T-cell (primary cell): ENCODE data around the gene MED1. TPM values are rescaled to one million over a fixed set of nuclear protein-coding genes. Genes with fewer than 3 reads are reported as not detected.

Experiments
- ATAC-seq, 4 experiments: fragments of 200-7000 bp in 3 of 4; fragments of 150-1000 bp in 1 of 4; cut with Tn5 transposase; replicated peaks in 1 of 4; 1 replicate in 3 of 4; 2 replicates in 1 of 4; pipeline ENCODE4 v1.10.0; 2021; ENCODE audit warnings: moderate library complexity in 3 of 4, mild to moderate bottlenecking in 2 of 4, moderate number of reproducible peaks in 1 of 4
- CTCF ChIA-PET, 2 donors: fragments of 300-600 bp; sonication (Branson Sonifier 250); formaldehyde crosslinking; loops; one replicate each; lab custom pipeline; 2022; ENCODE audit warnings: antibody characterized with exemption in 2 of 2; lab: Charles Lee
- POLR2A ChIA-PET, 2 donors: fragments of 300-600 bp; sonication (Branson Sonifier 250); formaldehyde crosslinking; loops; one replicate each; lab custom pipeline; 2022; ENCODE audit warnings: antibody characterized with exemption in 2 of 2; lab: Charles Lee
- DNase-seq, 35 experiments: peaks; one replicate each; pipeline versions ENCODE4 v3.0.0 to v3.0.0-alpha.2; 2013 to 2023
- H3K27ac ChIP-seq: one replicate; pipeline ENCODE4 v1.5.1; 2013; ENCODE audit warnings: low read length
- H3K27me3 ChIP-seq, 2 experiments: replicated peaks in 1 of 2; 1 replicate in 1 of 2; 2 replicates in 1 of 2; pipeline versions ENCODE4 v1.6.1 to v1.7.0; 2013; ENCODE audit warnings: low read length in 1 of 2, mixed read lengths in 1 of 2; ENCODE audit not compliant: control insufficient read depth in 2 of 2, insufficient read depth in 2 of 2; ENCODE audit errors: extremely low read depth in 1 of 2
- H3K36me3 ChIP-seq, 2 donors: 1 replicate in 1 of 2; 2 replicates in 1 of 2; pipeline versions ENCODE4 v1.6.1 to v1.7.0; 2013; ENCODE audit warnings: low read length in 1 of 2; ENCODE audit not compliant: control insufficient read depth in 2 of 2, insufficient read depth in 1 of 2; ENCODE audit errors: extremely low read depth in 1 of 2
- H3K4me1 ChIP-seq, 2 experiments: 1 replicate in 1 of 2; 2 replicates in 1 of 2; pipeline versions ENCODE4 v1.6.1 to v1.7.0; 2013; ENCODE audit warnings: low read length in 2 of 2, mixed read lengths in 1 of 2; ENCODE audit not compliant: insufficient read depth in 2 of 2, control insufficient read depth in 1 of 2; ENCODE audit errors: extremely low read depth in 1 of 2
- H3K4me3 ChIP-seq, 2 donors: 1 replicate in 1 of 2; 2 replicates in 1 of 2; pipeline versions ENCODE4 v1.5.1 to v1.7.0; 2013; ENCODE audit warnings: mild to moderate bottlenecking in 2 of 2, low read length in 1 of 2, moderate library complexity in 1 of 2; ENCODE audit not compliant: control insufficient read depth in 1 of 2; ENCODE audit errors: extremely low read depth in 1 of 2
- H3K9me3 ChIP-seq: 2 replicates; pipeline ENCODE4 v1.7.0; 2013
- H3K27ac Mint-ChIP-seq, 2 donors: one replicate each; pipeline ENCODE4 v1.8.0; 2020 to 2021; ENCODE audit warnings: mild to moderate bottlenecking in 2 of 2, mixed read lengths in 2 of 2
- H3K27me3 Mint-ChIP-seq, 2 donors: one replicate each; pipeline ENCODE4 v1.8.0; 2021 to 2022; ENCODE audit warnings: mixed read lengths in 2 of 2
- H3K36me3 Mint-ChIP-seq: one replicate; pipeline ENCODE4 v1.8.0; 2021; ENCODE audit warnings: mixed read lengths
- H3K4me1 Mint-ChIP-seq, 3 donors: one replicate each; pipeline ENCODE4 v1.8.0; 2020 to 2022; ENCODE audit warnings: mixed read lengths in 3 of 3, mild to moderate bottlenecking in 1 of 3
- H3K4me3 Mint-ChIP-seq, 3 donors: one replicate each; pipeline ENCODE4 v1.8.0; 2020 to 2022; ENCODE audit warnings: mild to moderate bottlenecking in 3 of 3, mixed read lengths in 3 of 3, moderate library complexity in 3 of 3
- H3K9me3 Mint-ChIP-seq, 3 donors: one replicate each; pipeline ENCODE4 v1.8.0; 2020 to 2022; ENCODE audit warnings: mixed read lengths in 3 of 3
- WGBS: methylation state at CpG from one replicate; pipeline ENCODE4 v1.1.5; 2013; ENCODE audit warnings: missing lambda C conversion rate; ENCODE audit not compliant: insufficient coverage; 5-methylcytosine and 5-hydroxymethylcytosine counted together
- total RNA-seq, 35 experiments: library from RNA in 6 of 35; stranded (reverse) in 6 of 35; fragments of 120-200 nt in 1 of 35; gene quantifications; one replicate each; pipeline versions ENCODE4 v1.2.1 to v1.2.4 and lab custom pipeline; 2013 to 2026

MED1 gene
- total RNA-seq, 5 donors from 2014 or later (not counting 1 experiment from before 2014, with no cell fraction given), result 41.4 to 55.6 (median 52.6) TPM

DNA sequence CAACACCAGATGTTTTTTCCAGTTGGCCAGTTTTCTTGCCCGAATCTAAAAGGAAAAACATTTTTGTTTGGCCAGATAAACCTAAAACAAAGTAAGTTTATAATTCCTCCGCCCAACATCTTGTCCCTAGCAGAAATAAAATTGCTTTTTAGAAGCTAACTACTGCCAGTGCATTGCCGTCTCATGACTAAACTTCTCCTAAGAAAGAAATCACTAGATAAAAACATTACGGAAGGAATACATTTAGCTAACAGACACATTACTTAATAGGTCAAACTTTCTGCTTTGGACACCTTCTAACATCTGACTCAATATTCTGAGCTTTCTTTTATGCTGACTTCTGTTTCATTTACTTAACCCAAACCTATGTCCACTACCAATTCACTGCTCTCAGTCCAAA, 85.8 kb downstream of the MED1 start:
- Mint-ChIP-seq H3K27ac (no peak overlapping the region), H3K4me3 (no peak overlapping the region), H3K36me3 (no peaks in the 10 kb centered on the region), H3K27me3 (no peaks in the 10 kb centered on the region), H3K9me3 (no peaks in the 10 kb centered on the region), H3K4me1 (peaks cover 26 to 27% (median 27%) of the 10 kb centered on the region in 3 donors)
- ChIA-PET POLR2A (no interaction called here), CTCF (no interaction called here)
- WGBS, result 92% methylated on average over 2 of the region's 4 CpGs
- no peak overlapping the region for H3K4me3 ChIP-seq
- DNase-seq, result no peak
- H3K36me3 ChIP-seq, result peaks cover 0 to 2% of the 10 kb centered on the region in 2 donors
- no peaks in the 10 kb centered on the region for H3K4me1 ChIP-seq
- ATAC-seq, result no peak
- H3K27ac ChIP-seq, result no peak overlapping the region
- no peaks in the 10 kb centered on the region for H3K9me3 ChIP-seq
- H3K27me3 ChIP-seq, result no peaks in the 10 kb centered on the region

DNA sequence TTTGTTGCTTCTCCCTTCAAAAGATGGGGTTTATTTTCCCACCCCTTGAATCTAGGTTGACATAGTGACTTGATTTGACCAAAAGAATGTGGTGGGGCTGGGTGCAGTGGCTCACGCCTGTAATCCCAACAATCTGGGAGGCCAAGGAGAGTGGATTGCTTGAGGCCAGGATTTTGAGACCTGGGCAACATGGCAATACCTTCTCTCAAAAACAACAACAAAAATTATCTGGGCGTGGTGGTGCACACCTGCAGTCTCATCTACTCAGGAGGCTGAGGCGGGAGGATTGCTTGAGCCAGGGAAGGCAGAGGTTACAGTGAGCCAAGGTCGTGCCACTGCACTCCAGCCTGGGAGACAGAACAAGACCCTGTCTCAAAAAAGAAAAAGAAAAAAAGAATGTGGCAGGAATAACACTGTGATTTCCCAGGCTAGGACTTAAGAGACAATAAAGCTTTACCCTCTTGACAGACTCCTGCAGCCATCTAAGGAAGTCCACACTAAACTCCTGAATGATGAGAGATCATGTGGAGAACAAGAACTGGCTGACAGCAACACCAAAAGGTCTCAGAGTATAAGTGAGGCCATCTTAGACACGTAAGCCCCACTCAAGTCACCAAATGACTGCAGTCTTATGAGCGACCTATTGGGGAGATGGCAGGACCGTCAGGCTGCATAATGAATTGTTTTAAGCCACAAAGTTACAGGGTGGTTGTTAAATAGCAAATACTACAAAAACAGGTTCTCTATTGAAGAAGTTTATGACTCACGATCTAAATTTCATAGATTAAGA, 86.6 kb downstream of the MED1 start:
- POLR2A ChIA-PET, result no interaction called here
- 93% methylated on average over 3 of the region's 8 CpGs for WGBS
- H3K4me3 ChIP-seq, result no peak overlapping the region

DNA sequence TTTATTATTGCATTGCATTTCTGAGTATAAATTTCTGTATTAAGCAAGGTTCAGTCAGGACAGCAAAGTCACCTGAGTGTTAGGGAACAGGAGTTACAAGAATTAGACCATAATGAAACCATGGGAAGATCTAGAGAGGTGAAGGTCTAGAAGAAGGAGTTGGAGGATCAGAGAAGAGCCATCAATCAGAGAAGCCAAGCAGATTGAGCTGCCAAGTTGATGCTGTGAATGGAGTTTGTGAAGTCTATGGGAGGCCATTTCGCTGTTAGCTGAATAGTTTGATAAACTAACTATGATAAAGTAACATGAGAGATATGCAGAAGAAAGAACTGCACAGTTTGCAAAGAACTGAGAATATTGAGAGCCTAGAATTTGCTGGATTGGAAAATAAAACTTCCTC, 90.0 kb downstream of the MED1 start:
- CTCF ChIA-PET, result no interaction called here
- H3K4me3 ChIP-seq, result no peak overlapping the region
- H3K27ac ChIP-seq, result no peak overlapping the region
- WGBS, result no CpG with 5 or more reads among the region's 1 CpG
- Mint-ChIP-seq H3K36me3 (peaks cover 7% of the 10 kb centered on the region), H3K27me3 (no peaks in the 10 kb centered on the region), H3K4me3 (no peak overlapping the region), H3K27ac (peak overlapping the region in 1 of 2 donors; percentile 11), H3K9me3 (no peaks in the 10 kb centered on the region), H3K4me1 (peaks cover 22 to 30% (median 27%) of the 10 kb centered on the region in 3 donors)
- DNase-seq, result no peak
- no peaks in the 10 kb centered on the region for H3K9me3 ChIP-seq
- no peak for ATAC-seq
- no peaks in the 10 kb centered on the region for H3K36me3 ChIP-seq
- no peaks in the 10 kb centered on the region for H3K27me3 ChIP-seq
- H3K4me1 ChIP-seq, result no peaks in the 10 kb centered on the region
- POLR2A ChIA-PET, result no interaction called here

More for the DNA sequence above, 86.6 kb downstream of the MED1 start:
- no peaks in the 10 kb centered on the region for H3K9me3 Mint-ChIP-seq
- DNase-seq (no peak), ATAC-seq (no peak)
- H3K36me3 Mint-ChIP-seq, result no peaks in the 10 kb centered on the region
- H3K9me3 ChIP-seq, result no peaks in the 10 kb centered on the region
- H3K27me3 ChIP-seq, result no peaks in the 10 kb centered on the region
- no peaks in the 10 kb centered on the region for H3K36me3 ChIP-seq
- H3K4me1 ChIP-seq, result no peaks in the 10 kb centered on the region
- H3K4me3 Mint-ChIP-seq, result no peak overlapping the region
- CTCF ChIA-PET, result no interaction called here
- no peak overlapping the region for H3K27ac Mint-ChIP-seq
- no peak overlapping the region for H3K27ac ChIP-seq
- peaks cover 26 to 27% (median 27%) of the 10 kb centered on the region in 3 donors for H3K4me1 Mint-ChIP-seq
- no peaks in the 10 kb centered on the region for H3K27me3 Mint-ChIP-seq

DNA sequence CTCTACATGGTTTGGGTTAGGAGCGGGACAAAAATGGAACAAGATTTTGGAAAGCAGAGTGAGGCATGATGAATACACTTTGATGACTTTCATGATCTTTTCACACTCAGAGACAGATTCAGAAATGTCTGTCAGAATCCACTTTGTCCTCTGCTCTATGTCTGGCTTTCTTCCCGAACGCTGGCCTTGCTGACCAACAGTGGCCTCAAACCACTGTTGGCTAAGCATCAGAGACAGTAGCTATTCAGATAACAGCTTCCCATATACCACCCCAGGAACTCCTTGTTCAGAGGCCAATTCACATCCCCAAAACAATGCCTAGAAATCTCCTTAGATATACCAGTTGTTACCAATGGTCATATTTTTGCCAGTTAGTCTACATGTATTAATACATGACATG, 90.5 kb downstream of the MED1 start:
- Histone ChIP-seq H3K4me3 (no peak overlapping the region), H3K27ac (no peak overlapping the region), H3K27me3 (no peaks in the 10 kb centered on the region), H3K4me1 (no peaks in the 10 kb centered on the region), H3K36me3 (no peaks in the 10 kb centered on the region), H3K9me3 (no peaks in the 10 kb centered on the region)
- Mint-ChIP-seq H3K36me3 (peaks cover 7% of the 10 kb centered on the region), H3K4me3 (no peak overlapping the region), H3K27me3 (no peaks in the 10 kb centered on the region), H3K4me1 (peaks cover 21 to 27% (median 22%) of the 10 kb centered on the region in 3 donors), H3K9me3 (no peaks in the 10 kb centered on the region), H3K27ac (no peak overlapping the region)
- ChIA-PET POLR2A (no interaction called here), CTCF (no interaction called here)
- WGBS, result 90% methylated on average over 2 of the region's 3 CpGs
- DNase-seq, result no peak
- ATAC-seq, result no peak

DNA sequence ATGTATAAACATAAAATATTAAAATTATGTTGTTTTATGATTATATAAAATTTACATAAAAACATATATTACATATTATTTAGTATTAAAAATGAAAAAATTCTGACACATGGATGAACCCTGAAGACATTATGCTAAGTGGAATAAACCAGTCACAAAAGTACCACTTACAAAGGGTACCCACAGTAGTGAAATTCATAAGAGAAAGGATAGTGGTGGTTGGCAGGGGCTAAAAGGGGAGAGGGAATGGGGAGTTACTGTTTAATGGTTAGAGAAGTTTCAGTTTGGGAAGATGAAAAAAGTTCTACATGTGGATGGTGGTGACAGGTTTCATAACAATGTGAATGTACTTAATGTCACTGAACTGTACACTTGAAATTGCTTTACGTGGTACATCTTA, 91.1 kb downstream of the MED1 start:
- peaks cover 7% of the 10 kb centered on the region for H3K36me3 Mint-ChIP-seq
- peaks cover 17 to 24% (median 18%) of the 10 kb centered on the region in 3 donors for H3K4me1 Mint-ChIP-seq
- no CpG with 5 or more reads among the region's 1 CpG for WGBS
- H3K4me3 ChIP-seq, result no peak overlapping the region
- H3K36me3 ChIP-seq, result no peaks in the 10 kb centered on the region
- ChIA-PET CTCF (no interaction called here), POLR2A (no interaction called here)
- H3K27ac ChIP-seq, result no peak overlapping the region
- no peaks in the 10 kb centered on the region for H3K27me3 ChIP-seq
- no peaks in the 10 kb centered on the region for H3K9me3 ChIP-seq
- H3K4me3 Mint-ChIP-seq, result no peak overlapping the region
- no peaks in the 10 kb centered on the region for H3K9me3 Mint-ChIP-seq
- H3K27ac Mint-ChIP-seq, result no peak overlapping the region
- DNase-seq (no peak), ATAC-seq (no peak)
- no peaks in the 10 kb centered on the region for H3K4me1 ChIP-seq
- no peaks in the 10 kb centered on the region for H3K27me3 Mint-ChIP-seq

DNA sequence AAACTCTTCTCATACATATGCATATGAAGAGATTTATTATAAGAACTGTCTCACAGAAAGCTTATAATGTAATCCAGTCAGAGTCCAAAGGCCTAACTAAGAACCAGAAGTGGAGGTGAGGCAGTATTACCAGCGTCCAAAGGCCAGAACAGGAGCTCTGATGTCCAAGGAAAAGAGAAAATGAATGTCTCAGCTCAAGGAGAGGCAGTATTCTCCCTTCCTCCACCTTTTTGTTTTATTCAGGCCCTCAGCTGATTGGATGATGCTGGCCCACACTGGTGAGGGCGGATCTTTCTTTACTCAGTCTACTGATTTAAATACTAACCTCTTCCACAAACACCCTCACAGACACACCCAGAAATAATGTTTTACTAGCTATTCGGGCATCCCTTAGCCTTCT, 93.1 kb downstream of the MED1 start:
- no peak overlapping the region for H3K4me3 ChIP-seq
- H3K27me3 ChIP-seq, result no peaks in the 10 kb centered on the region
- POLR2A ChIA-PET, result no interaction called here
- 64% methylated on average over 2 of the region's 3 CpGs for WGBS
- no peaks in the 10 kb centered on the region for H3K27me3 Mint-ChIP-seq
- H3K9me3 ChIP-seq, result no peaks in the 10 kb centered on the region
- CTCF ChIA-PET, result no interaction called here
- H3K36me3 ChIP-seq, result no peaks in the 10 kb centered on the region
- ATAC-seq (no peak), DNase-seq (no peak)
- H3K4me3 Mint-ChIP-seq, result no peak overlapping the region
- H3K4me1 ChIP-seq, result no peaks in the 10 kb centered on the region
- peaks cover 7% of the 10 kb centered on the region for H3K36me3 Mint-ChIP-seq
- H3K9me3 Mint-ChIP-seq, result no peaks in the 10 kb centered on the region
- peaks cover 17 to 24% (median 18%) of the 10 kb centered on the region in 3 donors for H3K4me1 Mint-ChIP-seq
- no peak overlapping the region for H3K27ac ChIP-seq
- no peak overlapping the region for H3K27ac Mint-ChIP-seq
